Fibroblast of pulmonary artery (primary cell): ENCODE data around the gene FBXL17.

Experiments
- DNase-seq: peaks from one replicate; pipeline ENCODE4 v3.0.0-alpha.2; 2010; ENCODE audit warnings: low read depth
- H3K4me3 ChIP-seq: replicated peaks from 2 replicates; pipeline ENCODE4 v1.5.1; 2011; ENCODE audit warnings: low read depth, mild to moderate bottlenecking, control low read depth, low read length, moderate library complexity
- CTCF ChIP-seq: IDR thresholded peaks from 2 replicates; pipeline ENCODE4 v1.5.1; 2011; ENCODE audit warnings: mild to moderate bottlenecking, control low read depth, low read length, inconsistent platforms; ENCODE audit errors: missing control alignments

The FBXL17 gene

DNA sequence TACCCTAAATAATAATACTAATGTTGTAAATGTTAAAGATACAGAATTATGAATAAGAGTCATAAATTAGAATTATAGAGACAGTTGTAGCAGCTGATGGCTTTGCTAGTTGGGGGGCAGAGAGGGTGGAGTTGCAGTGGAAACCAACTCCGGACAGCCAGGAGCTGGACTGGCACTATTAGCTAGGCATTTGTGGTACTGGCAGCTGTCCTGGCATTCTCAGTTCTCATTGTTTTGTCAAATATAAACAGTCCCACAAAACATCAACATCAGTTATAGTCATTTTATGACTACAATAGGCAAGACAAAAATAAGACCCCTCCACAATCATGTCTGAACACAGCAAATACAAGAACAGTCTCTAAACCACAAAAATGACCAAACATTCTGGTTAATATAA lies 2.8 kb upstream of the FBXL17 start:
- H3K4me3 ChIP-seq = no peak overlapping the region
- TF ChIP-seq CTCF = no peak
- DNase-seq = no peak

DNA sequence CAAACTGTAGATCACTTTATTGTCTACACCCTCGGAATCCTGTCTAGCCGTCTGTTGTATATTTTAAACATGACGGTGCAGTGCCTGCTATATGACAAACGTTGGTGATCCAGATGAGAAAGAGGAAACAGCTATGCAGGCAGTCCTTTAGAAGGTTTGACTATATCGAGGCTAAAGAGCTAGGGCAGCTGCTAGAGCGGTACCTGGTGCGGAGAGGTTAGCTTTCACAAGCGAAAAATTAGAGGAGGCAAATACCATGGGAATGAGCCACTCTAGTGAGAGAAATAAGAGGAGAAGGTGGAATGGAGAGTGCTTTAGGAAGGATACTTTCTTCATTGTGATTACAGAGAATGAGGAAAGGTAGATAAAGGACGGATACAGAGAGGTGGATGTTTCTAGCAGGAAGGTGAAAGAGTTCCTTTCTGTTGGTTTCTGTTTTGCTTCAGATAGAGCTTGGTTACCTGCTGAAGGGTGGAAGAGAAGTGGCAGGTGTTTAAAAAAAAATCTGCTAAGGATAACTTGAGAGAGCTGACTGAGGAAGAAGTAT lies 959 bp upstream of the FBXL17 start:
- no peak for DNase-seq
- H3K4me3 ChIP-seq = peak overlapping the region; percentile 74
- no peak for TF ChIP-seq CTCF

DNA sequence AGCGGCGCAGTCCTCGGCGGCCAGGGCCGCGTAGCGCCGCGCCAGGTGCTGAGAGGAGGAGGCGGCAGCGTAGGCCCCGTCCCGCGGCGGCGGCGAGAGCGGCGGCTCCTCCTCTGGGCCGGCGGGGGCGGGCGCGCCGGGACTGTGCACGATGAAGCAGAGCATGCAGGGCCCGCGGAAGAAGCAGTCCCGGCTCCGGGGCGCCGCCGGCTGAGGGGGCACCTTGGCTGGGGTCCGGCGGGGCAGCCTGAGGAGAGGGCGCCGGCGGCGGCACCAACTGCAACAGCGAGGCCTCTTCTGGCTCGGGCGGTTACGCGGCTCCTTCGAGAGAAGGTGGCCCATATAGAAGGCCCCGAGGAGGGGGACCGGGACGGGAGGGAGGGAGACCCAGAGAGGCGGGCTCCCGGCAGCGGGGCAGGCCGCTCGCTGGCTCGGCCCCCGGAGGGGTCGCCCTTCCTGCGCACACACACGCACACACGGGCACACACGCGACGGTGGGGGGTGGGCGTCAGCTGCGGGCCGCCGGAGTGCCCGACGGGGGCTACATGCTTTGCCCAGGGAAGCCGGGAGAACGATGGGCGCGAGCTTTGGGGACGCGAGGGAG lies 446 bp downstream of the FBXL17 start:
- H3K4me3 ChIP-seq = peak overlapping the region; percentile 74
- TF ChIP-seq CTCF = no peak
- DNase-seq = peak; percentile 68

DNA sequence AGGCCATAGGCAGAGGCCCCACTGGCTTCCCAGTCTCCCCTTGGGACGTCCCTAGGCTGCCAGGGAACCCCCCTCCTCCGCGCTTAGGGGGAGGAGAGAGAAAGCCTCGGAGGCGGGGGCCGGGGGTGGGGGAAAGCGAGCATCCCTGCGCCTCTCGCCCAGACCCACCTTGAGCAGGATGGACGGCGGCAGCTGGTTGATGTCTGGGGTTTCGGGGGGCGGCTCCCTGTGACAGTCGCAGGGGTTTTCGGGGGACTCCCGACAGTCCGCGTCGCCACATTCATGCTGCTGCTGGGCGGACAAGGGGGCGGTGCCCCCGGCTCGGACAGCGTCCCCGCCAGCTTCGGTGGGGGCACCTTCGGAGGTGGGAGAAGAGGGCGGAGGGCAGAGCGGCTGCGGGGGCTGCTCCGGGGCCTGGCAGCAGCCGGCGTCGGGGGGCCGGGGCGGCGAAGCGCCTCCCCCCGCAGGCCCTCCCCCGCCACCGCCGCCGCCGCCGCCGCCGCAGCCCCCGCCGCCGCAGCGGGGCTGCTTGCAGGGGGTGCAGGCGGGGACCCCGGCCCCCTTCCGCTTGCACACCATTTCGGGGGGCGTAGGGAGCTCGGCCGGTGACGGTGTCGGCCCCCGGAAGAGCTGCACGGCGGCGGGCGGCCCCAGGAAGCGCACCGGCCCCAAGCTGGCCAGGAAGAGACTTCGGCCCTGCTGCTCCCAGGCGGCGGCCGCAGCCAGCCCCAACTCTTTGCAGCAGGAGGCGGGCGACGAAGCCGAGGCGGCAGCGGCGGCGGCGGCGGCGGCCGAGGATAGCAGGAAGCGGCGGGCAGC lies 1.2 kb downstream of the FBXL17 start:
- peak; percentile 33 for DNase-seq

GRCh38 chr5:108379722-108380530 lies 2.0 kb downstream of the FBXL17 start:
- peak overlapping the region; percentile 74 for H3K4me3 ChIP-seq
- TF ChIP-seq CTCF = no peak
- DNase-seq = peak; percentile 11

More for the DNA sequence above, 1.2 kb downstream of the FBXL17 start:
- peak overlapping the region; percentile 74 for H3K4me3 ChIP-seq
- TF ChIP-seq CTCF = no peak

DNA sequence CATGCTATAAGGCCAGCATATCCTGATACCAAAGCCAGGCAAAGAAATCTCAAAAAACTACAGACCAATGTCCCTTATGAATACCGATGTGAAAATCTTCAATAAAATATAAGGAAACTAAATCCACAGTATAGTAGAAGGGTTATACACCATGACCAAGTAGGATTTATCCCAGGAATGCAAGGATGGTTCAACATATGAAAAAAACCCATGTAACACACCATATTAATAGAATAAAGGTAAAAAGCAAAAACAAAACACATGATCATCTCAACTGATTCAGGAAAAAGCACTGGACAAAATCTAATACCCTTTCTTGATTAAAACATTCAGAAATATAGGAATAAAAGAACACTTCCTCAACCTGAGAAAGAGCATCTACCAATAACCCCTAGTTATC lies 6.1 kb downstream of the FBXL17 start:
- no peak for TF ChIP-seq CTCF
- no peak overlapping the region for H3K4me3 ChIP-seq
- DNase-seq = no peak
